ENCODE measurements around the gene GABBR1. TPM values are rescaled to one million over a fixed set of nuclear protein-coding genes. Genes with fewer than 3 reads are reported as not detected.
A peak's percentile ranks its signal among the peaks of the same experiment; 100 is the strongest.

Gene GABBR1
- total RNA-seq, 1 donor from 2014 or later = 6.4 TPM

DNA sequence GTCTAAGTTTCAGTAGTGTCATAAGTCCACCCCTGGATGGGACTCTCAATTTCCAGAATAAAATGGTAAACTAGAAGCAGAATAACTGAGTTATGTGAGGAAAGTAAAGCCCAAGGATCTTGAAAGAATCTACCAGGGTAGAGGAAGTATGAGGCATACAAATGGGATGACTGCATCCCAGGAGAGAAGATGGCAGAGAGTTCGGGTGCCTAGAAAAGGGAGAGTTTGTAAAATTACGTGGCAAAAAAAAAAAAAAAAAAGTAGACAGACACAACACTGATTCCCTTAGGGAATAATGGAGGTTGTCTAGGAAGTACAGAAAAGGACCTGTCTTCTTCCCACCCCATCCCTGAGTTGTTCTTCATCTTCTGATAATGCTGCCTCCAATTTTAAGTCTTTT lies 3.4 kb downstream of the GABBR1 start:
- H3K4me3 ChIP-seq (ENCODE audit: low read depth, low read length) = no peak overlapping the region
- DNase-seq (ENCODE audit: low read depth) = no peak
- TF ChIP-seq, protein P1, sequence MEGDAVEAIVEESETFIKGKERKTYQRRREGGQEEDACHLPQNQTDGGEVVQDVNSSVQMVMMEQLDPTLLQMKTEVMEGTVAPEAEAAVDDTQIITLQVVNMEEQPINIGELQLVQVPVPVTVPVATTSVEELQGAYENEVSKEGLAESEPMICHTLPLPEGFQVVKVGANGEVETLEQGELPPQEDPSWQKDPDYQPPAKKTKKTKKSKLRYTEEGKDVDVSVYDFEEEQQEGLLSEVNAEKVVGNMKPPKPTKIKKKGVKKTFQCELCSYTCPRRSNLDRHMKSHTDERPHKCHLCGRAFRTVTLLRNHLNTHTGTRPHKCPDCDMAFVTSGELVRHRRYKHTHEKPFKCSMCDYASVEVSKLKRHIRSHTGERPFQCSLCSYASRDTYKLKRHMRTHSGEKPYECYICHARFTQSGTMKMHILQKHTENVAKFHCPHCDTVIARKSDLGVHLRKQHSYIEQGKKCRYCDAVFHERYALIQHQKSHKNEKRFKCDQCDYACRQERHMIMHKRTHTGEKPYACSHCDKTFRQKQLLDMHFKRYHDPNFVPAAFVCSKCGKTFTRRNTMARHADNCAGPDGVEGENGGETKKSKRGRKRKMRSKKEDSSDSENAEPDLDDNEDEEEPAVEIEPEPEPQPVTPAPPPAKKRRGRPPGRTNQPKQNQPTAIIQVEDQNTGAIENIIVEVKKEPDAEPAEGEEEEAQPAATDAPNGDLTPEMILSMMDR (conservative IDR thresholded peaks at IDR 0.05; ENCODE audit: low read depth, low read length) = no peak

DNA sequence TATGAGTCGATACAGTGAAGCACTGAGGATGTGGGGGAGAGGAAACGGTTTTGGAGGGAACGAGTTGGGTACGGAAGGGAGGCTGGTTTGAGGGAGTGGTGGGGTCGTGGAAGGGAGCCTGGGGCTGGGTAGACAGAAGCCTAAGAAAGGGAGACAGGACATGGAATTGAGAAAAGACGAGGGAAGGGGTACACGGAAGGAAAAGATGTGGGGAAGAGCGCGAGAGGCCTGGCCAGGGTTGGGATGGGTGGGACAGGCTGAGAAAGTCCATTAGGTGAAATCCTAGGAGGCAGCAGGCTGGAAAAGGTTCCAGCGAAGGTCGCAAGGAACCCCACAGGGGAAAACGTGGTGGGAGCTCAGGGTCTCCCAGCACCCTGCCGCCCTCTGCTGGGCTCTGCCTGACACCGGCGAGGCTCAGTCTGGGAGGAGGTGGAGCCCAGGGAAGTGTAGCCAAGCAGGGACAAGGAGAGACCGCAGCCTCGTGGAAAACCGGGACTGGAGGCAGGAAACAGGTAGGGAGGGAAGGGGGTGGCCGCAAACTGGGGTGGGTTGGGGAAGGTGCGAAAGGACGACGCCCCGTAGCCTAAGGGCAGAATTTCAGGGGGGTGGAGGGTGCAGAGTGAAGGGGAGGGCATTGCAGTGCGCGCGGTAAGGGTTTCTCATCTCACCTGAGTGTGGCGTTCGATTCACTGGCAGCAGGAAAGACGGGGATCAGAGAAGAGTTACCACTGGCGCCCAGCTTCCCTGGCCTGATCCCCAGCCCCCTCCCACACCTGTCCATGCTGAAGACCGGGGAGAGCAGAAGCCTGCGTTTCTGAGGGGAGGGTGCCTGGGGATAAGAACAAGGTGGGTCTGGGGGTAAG lies 4.3 kb downstream of the GABBR1 start:
- peak overlapping the region; percentile 70 for H3K4me3 ChIP-seq (ENCODE audit: low read depth, low read length)
- no peak for DNase-seq (ENCODE audit: low read depth)
- TF ChIP-seq, protein P1 (conservative IDR thresholded peaks at IDR 0.05; ENCODE audit: low read depth, low read length) = peak; percentile 54

DNA sequence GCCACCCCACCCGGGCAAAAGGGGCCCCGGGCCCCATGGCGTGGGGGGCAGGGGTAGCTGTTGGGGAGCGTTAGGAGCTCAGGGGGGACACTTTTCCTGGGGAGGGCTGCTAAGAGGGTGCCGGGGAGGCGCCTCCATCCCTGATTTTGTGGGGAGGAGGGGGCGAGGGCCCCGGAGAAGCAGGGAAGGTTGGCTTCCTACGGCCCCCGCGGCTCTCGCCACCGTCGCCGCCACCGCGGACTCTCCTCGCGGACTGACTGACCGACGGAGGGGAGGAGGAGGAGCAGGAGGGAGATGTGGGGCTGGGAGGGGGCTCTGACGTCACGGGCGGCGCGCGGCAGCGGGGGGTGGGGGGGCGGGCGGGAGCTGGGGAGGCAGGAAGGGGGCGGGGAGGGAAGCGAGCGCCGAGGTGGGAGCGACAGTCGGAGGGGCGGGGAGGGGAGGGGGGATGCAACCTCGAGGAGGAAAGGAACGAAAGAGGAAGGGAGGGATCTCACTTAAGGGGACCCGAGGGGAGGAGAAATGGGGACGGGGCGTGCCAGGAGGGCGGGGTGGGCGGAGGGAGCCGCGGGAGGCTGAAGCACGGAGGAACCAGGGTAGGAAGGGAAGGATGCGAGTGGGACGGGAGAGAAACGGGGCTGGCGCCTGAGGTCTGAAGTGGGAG lies 5.1 kb downstream of the GABBR1 start:
- TF ChIP-seq, protein P1 (conservative IDR thresholded peaks at IDR 0.05; ENCODE audit: low read depth, low read length) = no peak
- H3K4me3 ChIP-seq (ENCODE audit: low read depth, low read length) = peak overlapping the region; percentile 70
- no peak for DNase-seq (ENCODE audit: low read depth)

DNA sequence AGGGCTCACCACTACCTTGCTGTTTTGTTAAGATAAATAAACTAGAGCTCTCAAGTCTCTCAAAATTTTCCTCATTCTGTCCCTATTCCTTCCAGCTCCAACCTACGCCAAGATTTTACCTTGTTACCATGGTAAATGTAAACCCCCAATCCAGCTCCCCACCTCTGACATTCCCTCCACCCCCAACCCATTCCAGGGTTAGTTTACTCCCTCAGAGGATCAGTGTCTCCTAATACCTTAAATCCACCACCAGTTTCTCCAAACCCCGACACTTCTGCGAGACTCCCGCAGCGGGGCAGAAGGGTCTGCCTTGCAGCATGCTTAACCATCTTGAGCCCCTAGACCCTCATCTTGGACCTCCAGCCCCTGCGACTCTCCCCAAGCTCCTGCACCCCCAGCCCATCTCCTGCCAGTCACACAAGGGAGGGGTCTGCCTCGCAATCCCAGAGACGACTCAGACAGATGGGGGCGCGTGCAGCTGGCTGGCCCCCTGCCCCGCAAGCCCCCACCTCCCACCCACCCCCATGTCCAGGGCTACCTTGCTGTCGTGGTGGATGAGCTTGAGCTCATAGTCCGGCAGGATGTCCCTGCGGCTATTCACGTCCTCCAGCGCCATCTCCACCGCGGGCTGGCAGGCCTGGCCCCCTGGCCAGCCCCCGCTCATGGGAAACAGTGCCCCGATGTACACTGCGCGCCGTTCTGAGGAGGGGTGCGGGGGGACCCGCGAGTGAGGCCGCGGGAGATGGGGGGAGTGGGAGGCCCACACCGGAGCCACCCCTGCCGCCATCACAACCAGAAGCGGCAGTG lies 5.8 kb downstream of the GABBR1 start:
- DNase-seq (ENCODE audit: low read depth) = no peak

DNA sequence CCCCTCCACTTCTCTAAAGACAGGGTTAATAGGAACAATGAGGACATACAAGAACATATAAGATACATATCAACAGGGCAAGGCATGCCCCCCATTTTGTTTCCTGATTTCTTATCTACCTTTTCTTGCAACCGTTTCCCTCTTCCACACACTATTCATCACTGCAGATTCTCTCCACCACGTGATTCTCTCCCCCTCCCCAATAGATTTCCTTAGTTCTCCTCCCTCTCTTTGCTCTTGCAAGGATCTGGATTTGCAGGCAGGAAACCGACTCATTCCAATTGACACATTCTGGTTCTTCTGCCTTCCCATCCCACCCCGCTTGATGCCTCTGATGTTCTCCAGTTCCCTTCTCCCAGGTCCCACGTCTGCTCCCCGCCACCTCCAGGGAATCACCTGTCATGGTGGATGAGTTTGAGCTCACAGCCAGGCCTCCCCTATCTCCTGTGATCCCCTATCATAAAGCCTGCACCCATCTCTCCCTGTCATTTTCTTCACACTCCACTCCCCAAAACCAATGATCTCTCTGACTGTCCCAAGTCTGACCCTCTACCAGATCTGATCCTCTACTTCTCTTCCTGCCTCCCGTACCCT lies 7.5 kb downstream of the GABBR1 start:
- H3K4me3 ChIP-seq (ENCODE audit: low read depth, low read length) = no peak overlapping the region
- TF ChIP-seq, protein P1 (conservative IDR thresholded peaks at IDR 0.05; ENCODE audit: low read depth, low read length) = no peak
- no peak for DNase-seq (ENCODE audit: low read depth)

More for the DNA sequence above, 5.8 kb downstream of the GABBR1 start:
- peak overlapping the region; percentile 70 for H3K4me3 ChIP-seq (ENCODE audit: low read depth, low read length)
- TF ChIP-seq, protein P1 (conservative IDR thresholded peaks at IDR 0.05; ENCODE audit: low read depth, low read length) = no peak

DNA sequence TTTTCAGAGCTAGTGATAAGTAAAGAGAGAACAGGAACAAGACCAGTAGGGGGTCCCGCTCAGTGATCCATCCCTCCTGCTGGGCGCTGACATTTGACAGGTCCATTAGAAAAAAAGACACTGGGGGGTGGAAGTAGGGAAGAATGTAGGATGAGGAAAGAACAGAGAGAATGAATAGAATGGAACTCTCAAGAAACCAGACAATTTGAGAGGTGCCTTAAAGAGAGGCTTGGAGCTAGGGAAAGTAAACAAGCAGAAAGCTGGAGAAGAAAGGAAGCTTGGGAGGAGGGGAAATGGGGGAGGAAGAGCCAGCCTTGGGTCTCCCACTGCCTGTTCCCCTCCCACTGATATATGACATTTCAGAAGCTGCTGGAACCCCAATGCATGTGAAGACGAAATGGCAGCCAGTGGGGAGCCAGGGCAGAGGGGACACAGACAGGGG lies 8.4 kb downstream of the GABBR1 start:
- DNase-seq (ENCODE audit: low read depth) = no peak
- no peak overlapping the region for H3K4me3 ChIP-seq (ENCODE audit: low read depth, low read length)
- TF ChIP-seq, protein P1 (conservative IDR thresholded peaks at IDR 0.05; ENCODE audit: low read depth, low read length) = no peak

Measured in epithelial cell of proximal tubule (primary cell).